NCI-H1436 (cell line): Measurements from ENCODE around the gene CDC20B.

Experiments
- DNase-seq: peaks from one replicate; lab custom pipeline; 2025; lab: John Stamatoyannopoulos, UW

Gene CDC20B

GRCh38 chr5:55172937-55173686, at the start of gene CDC20B:
Gene CDC20B, minus strand, starts transcription at chr5:55173177. Its CDS starts 177 bp downstream, at chr5:55173000.
- DNase-seq = peak; percentile 71

GRCh38 chr5:55222092-55222984, 49.4 kb upstream of the CDC20B start:
- DNase-seq = no peak

GRCh38 chr5:55220433-55221185, 47.6 kb upstream of the CDC20B start:
- no peak for DNase-seq

GRCh38 chr5:55219770-55220169, 46.8 kb upstream of the CDC20B start:
- DNase-seq = no peak

GRCh38 chr5:55218967-55219366, 46.0 kb upstream of the CDC20B start:
- peak; percentile 6 for DNase-seq

GRCh38 chr5:55211184-55211874, 38.4 kb upstream of the CDC20B start:
- no peak for DNase-seq

GRCh38 chr5:55205001-55205400, 32.0 kb upstream of the CDC20B start:
- no peak for DNase-seq

- DNase-seq = no peak
Observed at GRCh38 chr5:55191165-55191564, 18.2 kb upstream of the CDC20B start.

GRCh38 chr5:55188656-55189540, 15.9 kb upstream of the CDC20B start:
- DNase-seq = peak; percentile 15

GRCh38 chr5:55187370-55187769, 14.4 kb upstream of the CDC20B start:
- DNase-seq = no peak

- no peak for DNase-seq
Observed at GRCh38 chr5:55180016-55180415, 7.0 kb upstream of the CDC20B start.

- no peak for DNase-seq
Observed at GRCh38 chr5:55177078-55177477, 4.1 kb upstream of the CDC20B start.

- peak; percentile 28 for DNase-seq
Observed at GRCh38 chr5:55176176-55176818, 3.3 kb upstream of the CDC20B start.

GRCh38 chr5:55175781-55176175, 2.8 kb upstream of the CDC20B start:
- DNase-seq = no peak

GRCh38 chr5:55173687-55174230, 782 bp upstream of the CDC20B start:
- DNase-seq = no peak

GRCh38 chr5:55172051-55172899, 702 bp downstream of the CDC20B start:
- peak; percentile 79 for DNase-seq

GRCh38 chr5:55171471-55171870, 1.5 kb downstream of the CDC20B start:
- no peak for DNase-seq

GRCh38 chr5:55162666-55163065, 10.3 kb downstream of the CDC20B start:
- no peak for DNase-seq
